ENCODE measurements around the gene RNF8.
A peak's percentile ranks its signal among the peaks of the same experiment; 100 is the strongest.

Gene RNF8

GRCh38 chr6:37376078-37376743 lies 22.4 kb downstream of the RNF8 start:
- no peak for DNase-seq (ENCODE audit: low spot score)
- ChIA-PET POLR2A (ENCODE audit: low non-redundant PET) (no interaction called here), CTCF (interaction anchor here (0.6 kb wide), 1 partner anchor 536 kb away, joined by 3 read pairs; no protein-coding TSS in a partner anchor)
- TF ChIP-seq CTCF (conservative IDR thresholded peaks at IDR 0.05; ENCODE audit: low read depth): no peak
- peak overlapping the region; percentile 50; the same call in 1 of the 2 replicates for H3K27ac ChIP-seq

GRCh38 chr6:37381579-37381978 lies 27.8 kb downstream of the RNF8 start:
- TF ChIP-seq CTCF (conservative IDR thresholded peaks at IDR 0.05; ENCODE audit: low read depth): peak; percentile 73
- CTCF ChIA-PET: interaction anchor here (0.6 to 1.8 kb wide), 6 partner anchors 13 to 85 kb away, joined by 3 to 6 read pairs (median 3); no protein-coding TSS in a partner anchor
- no peak overlapping the region for H3K27ac ChIP-seq
- peak; percentile 54 for DNase-seq (ENCODE audit: low spot score)
- POLR2A ChIA-PET (ENCODE audit: low non-redundant PET): no interaction called here

GRCh38 chr6:37382994-37383765 lies 29.4 kb downstream of the RNF8 start:
- ChIA-PET POLR2A (ENCODE audit: low non-redundant PET) (interaction anchor here (0.6 kb wide), 1 partner anchor 760 kb away, joined by 5 read pairs; no protein-coding TSS in a partner anchor), CTCF (interaction anchor here (0.6 to 1.8 kb wide), 4 partner anchors 10 to 183 kb away, joined by 3 to 6 read pairs (median 3); no protein-coding TSS in a partner anchor)
- DNase-seq (ENCODE audit: low spot score): no peak
- no peak overlapping the region for H3K27ac ChIP-seq
- TF ChIP-seq CTCF (conservative IDR thresholded peaks at IDR 0.05; ENCODE audit: low read depth): no peak

- no peak overlapping the region for H3K27ac ChIP-seq
- TF ChIP-seq CTCF (conservative IDR thresholded peaks at IDR 0.05; ENCODE audit: low read depth): no peak
- DNase-seq (ENCODE audit: low spot score): no peak
- ChIA-PET POLR2A (ENCODE audit: low non-redundant PET) (no interaction called here), CTCF (interaction anchor here (0.6 kb wide), 1 partner anchor 15 kb away, joined by 3 read pairs; no protein-coding TSS in a partner anchor)
Measured at GRCh38 chr6:37388578-37388977, 34.8 kb downstream of the RNF8 start.

GRCh38 chr6:37389857-37390256 lies 36.1 kb downstream of the RNF8 start:
- ChIA-PET POLR2A (ENCODE audit: low non-redundant PET) (no interaction called here), CTCF (no interaction called here)
- TF ChIP-seq CTCF (conservative IDR thresholded peaks at IDR 0.05; ENCODE audit: low read depth): no peak

GRCh38 chr6:37391120-37391519 lies 37.3 kb downstream of the RNF8 start:
- DNase-seq (ENCODE audit: low spot score): no peak
- CTCF ChIA-PET: no interaction called here
- POLR2A ChIA-PET (ENCODE audit: low non-redundant PET): no interaction called here
- TF ChIP-seq CTCF (conservative IDR thresholded peaks at IDR 0.05; ENCODE audit: low read depth): no peak
- H3K27ac ChIP-seq: no peak overlapping the region

More at GRCh38 chr6:37389857-37390256, 36.1 kb downstream of the RNF8 start:
- H3K27ac ChIP-seq: no peak overlapping the region
- DNase-seq (ENCODE audit: low spot score): no peak
